NT2/D1 (cell line): ENCODE data around the gene BCL11B.

Experiments
- SUZ12 ChIP-seq: IDR thresholded peaks from 2 replicates; pipeline ENCODE4 v1.6.1; 2011; ENCODE audit not compliant: insufficient read length, insufficient read depth; ENCODE audit errors: extremely low read depth
- YY1 ChIP-seq: IDR thresholded peaks from 2 replicates; pipeline ENCODE4 v1.6.1; 2011; ENCODE audit not compliant: insufficient read length, insufficient read depth

DNA sequence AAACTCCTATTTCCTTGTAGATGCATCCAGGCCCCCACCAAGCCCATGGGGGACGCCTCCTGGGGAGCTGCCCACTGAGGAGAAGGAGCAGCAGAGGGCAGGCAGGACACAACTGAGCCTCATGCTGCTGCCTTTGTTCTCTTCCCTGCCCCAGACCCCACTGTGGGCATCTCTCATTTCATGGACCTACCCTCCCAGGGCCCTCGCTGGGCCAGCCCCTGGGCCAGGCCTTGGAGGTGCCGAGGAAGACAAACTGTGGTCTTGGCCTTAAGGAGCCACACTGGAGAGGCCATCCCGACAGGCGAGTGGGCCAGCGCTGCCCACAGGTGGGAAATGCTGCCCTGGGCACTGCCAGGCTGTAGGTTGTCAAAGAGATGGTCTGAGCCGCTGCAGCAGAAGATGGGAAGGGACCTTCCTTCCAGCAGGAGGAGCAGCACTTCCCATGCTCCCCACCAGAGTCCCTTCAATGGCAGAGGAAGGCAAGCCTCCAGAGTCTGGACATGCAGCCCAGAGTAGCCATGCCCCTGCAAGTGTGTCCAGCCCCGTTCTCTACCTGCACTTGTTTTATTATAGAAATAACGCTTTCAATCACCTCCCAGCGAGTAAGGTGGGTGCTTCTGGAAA is 147.4 kb downstream of the BCL11B start:
- TF ChIP-seq SUZ12 (no peak), YY1 (no peak)
